WTC11 (cell line): ENCODE data around the gene CAMK2A. TPM values are rescaled to one million over a fixed set of nuclear protein-coding genes. Genes with fewer than 3 reads are reported as not detected.

ENCODE experiments used
- ATAC-seq: fragments of 200-7000 bp; cut with Tn5 transposase; 2 replicates; pipeline ENCODE4 v1.10.0; 2021; ENCODE audit warnings: mild to moderate bottlenecking, moderate library complexity
- CTCF ChIA-PET: fragments of 300-600 bp; sonication (Branson Sonifier 250); formaldehyde crosslinking; loops from one replicate; lab custom pipeline; 2021; ENCODE audit warnings: antibody characterized with exemption; lab: Charles Lee
- POLR2A ChIA-PET: fragments of 350-600 bp; sonication (Branson Sonifier 250); formaldehyde crosslinking; loops from one replicate; lab custom pipeline; 2021; ENCODE audit warnings: antibody characterized with exemption; lab: Charles Lee
- DNase-seq: peaks from one replicate; pipeline ENCODE4 v3.0.0; 2021; ENCODE audit warnings: low spot score
- H3K27ac Mint-ChIP-seq: 2 replicates; pipeline ENCODE4 v1.8.0; 2021; ENCODE audit warnings: mixed read lengths
- H3K27me3 Mint-ChIP-seq: 2 replicates; pipeline ENCODE4 v1.8.0; 2021; ENCODE audit warnings: low read depth, mild to moderate bottlenecking, moderate library complexity, mixed read lengths
- H3K36me3 Mint-ChIP-seq: 2 replicates; pipeline ENCODE4 v1.8.0; 2021; ENCODE audit warnings: mixed read lengths
- H3K4me1 Mint-ChIP-seq: 2 replicates; pipeline ENCODE4 v1.8.0; 2022; ENCODE audit warnings: mixed read lengths
- H3K4me3 Mint-ChIP-seq: 2 replicates; pipeline ENCODE4 v1.8.0; 2021; ENCODE audit warnings: mild to moderate bottlenecking, moderate library complexity, mixed read lengths
- H3K9me3 Mint-ChIP-seq: 2 replicates; pipeline ENCODE4 v1.8.0; 2021; ENCODE audit warnings: mixed read lengths
- JAZF1 ChIP-seq: fragments of 250-450 bp; sonication (Bioruptor Pico); IDR thresholded peaks from 2 replicates; pipeline ENCODE4 v1.9.0; 2021; ENCODE audit warnings: moderate library complexity, mild to moderate bottlenecking, inconsistent platforms
- MXD4 ChIP-seq: fragments of 250-450 bp; sonication (Bioruptor Pico); IDR thresholded peaks from 2 replicates; pipeline ENCODE4 v1.8.0; 2021; ENCODE audit warnings: mild to moderate bottlenecking, moderate library complexity, borderline replicate concordance
- NFYB ChIP-seq: sonication (generic); formaldehyde crosslinking; conservative IDR thresholded peaks from 2 replicates; pipeline ENCODE4 v1.8.0; 2022; ENCODE audit warnings: low read depth, missing genetic modification reagents
- NR1H2 ChIP-seq: sonication (generic); formaldehyde crosslinking; IDR thresholded peaks from 2 replicates; pipeline ENCODE4 v1.9.0; 2021; ENCODE audit warnings: mild to moderate bottlenecking, moderate library complexity, missing genetic modification reagents
- NR3C1 ChIP-seq: sonication (generic); formaldehyde crosslinking; conservative IDR thresholded peaks from 2 replicates; pipeline ENCODE4 v1.8.1; 2023; ENCODE audit warnings: low read depth, mild to moderate bottlenecking, missing genetic modification reagents
- TCF7 ChIP-seq: sonication (generic); formaldehyde crosslinking; IDR thresholded peaks from 2 replicates; pipeline ENCODE4 v1.8.0; 2022; ENCODE audit warnings: mild to moderate bottlenecking, low read depth, missing genetic modification reagents, moderate library complexity
- ZNF138 ChIP-seq: sonication (generic); formaldehyde crosslinking; conservative IDR thresholded peaks from 2 replicates; pipeline ENCODE4 v1.8.1; 2022; ENCODE audit warnings: mild to moderate bottlenecking, moderate library complexity, missing genetic modification reagents
- ZNF219 ChIP-seq: sonication (generic); formaldehyde crosslinking; IDR thresholded peaks from 2 replicates; pipeline ENCODE4 v1.8.0; 2023; ENCODE audit warnings: missing genetic modification reagents, mild to moderate bottlenecking, borderline replicate concordance
- total RNA-seq: library from RNA; stranded (reverse); gene quantifications from 3 replicates; pipeline ENCODE4 v1.2.3, GENCODE V29; 2021
- TF ChIP-seq, protein P1 (sequence below): fragments of 250-450 bp; sonication (Bioruptor Pico); IDR thresholded peaks from 2 replicates; pipeline ENCODE4 v1.9.0; 2021; ENCODE audit warnings: mild to moderate bottlenecking
- TF ChIP-seq, protein P2 (sequence below): sonication (generic); formaldehyde crosslinking; IDR thresholded peaks from 2 replicates; pipeline ENCODE4 v1.8.0; 2022; ENCODE audit warnings: mild to moderate bottlenecking, missing genetic modification reagents
- TF ChIP-seq, protein P3 (sequence below): sonication (generic); formaldehyde crosslinking; IDR thresholded peaks from 2 replicates; pipeline ENCODE4 v1.8.0; 2022; ENCODE audit warnings: missing genetic modification reagents
- TF ChIP-seq, protein P4 (sequence below): sonication (generic); formaldehyde crosslinking; IDR thresholded peaks from 2 replicates; pipeline ENCODE4 v1.8.1; 2023; ENCODE audit warnings: mild to moderate bottlenecking, missing genetic modification reagents, moderate library complexity
- TF ChIP-seq, protein P5 (sequence below): sonication (generic); formaldehyde crosslinking; IDR thresholded peaks from 2 replicates; pipeline ENCODE4 v1.8.0; 2022; ENCODE audit warnings: mild to moderate bottlenecking, missing genetic modification reagents
- TF ChIP-seq, protein P6 (sequence below): fragments of 250-450 bp; sonication (Bioruptor Pico); IDR thresholded peaks from 2 replicates; pipeline ENCODE4 v1.9.0; 2021; ENCODE audit warnings: moderate library complexity, mild to moderate bottlenecking, inconsistent platforms, borderline replicate concordance

Gene CAMK2A
- total RNA-seq, 1 experiment from 2014 or later = 0.13 TPM

DNA sequence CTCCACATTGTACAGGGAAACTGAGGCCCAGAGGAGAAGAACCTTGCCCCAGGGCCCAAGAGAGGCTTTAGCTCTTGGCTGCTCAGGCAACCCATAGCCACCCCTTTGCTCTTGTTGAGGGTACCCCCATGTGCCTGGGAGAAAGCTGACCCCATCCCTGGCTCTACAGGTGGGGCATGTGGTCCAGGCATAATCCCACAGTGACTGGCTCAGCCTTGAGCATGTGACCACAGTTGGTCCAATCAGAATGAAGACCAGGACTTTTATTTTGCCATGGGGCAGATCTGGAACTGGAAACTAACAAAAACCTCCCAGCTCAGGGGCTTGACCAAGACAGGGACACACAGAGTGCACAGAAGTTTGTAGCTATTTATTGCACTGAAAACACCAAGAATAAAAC lies 70.4 kb downstream of the CAMK2A start:
- CTCF ChIA-PET = interaction anchor here (0.5 to 2.9 kb wide), 16 partner anchors 9 to 317 kb away, joined by 3 to 20 read pairs (median 4); no protein-coding TSS in a partner anchor
- ATAC-seq (no peak), DNase-seq (no peak)
- H3K9me3 Mint-ChIP-seq = no peaks in the 10 kb centered on the region
- H3K27ac Mint-ChIP-seq = no peak overlapping the region
- peaks cover 9% of the 10 kb centered on the region for H3K27me3 Mint-ChIP-seq
- POLR2A ChIA-PET = no interaction called here
- H3K4me1 Mint-ChIP-seq = no peaks in the 10 kb centered on the region
- no peak overlapping the region for H3K4me3 Mint-ChIP-seq
- TF ChIP-seq, protein P1, sequence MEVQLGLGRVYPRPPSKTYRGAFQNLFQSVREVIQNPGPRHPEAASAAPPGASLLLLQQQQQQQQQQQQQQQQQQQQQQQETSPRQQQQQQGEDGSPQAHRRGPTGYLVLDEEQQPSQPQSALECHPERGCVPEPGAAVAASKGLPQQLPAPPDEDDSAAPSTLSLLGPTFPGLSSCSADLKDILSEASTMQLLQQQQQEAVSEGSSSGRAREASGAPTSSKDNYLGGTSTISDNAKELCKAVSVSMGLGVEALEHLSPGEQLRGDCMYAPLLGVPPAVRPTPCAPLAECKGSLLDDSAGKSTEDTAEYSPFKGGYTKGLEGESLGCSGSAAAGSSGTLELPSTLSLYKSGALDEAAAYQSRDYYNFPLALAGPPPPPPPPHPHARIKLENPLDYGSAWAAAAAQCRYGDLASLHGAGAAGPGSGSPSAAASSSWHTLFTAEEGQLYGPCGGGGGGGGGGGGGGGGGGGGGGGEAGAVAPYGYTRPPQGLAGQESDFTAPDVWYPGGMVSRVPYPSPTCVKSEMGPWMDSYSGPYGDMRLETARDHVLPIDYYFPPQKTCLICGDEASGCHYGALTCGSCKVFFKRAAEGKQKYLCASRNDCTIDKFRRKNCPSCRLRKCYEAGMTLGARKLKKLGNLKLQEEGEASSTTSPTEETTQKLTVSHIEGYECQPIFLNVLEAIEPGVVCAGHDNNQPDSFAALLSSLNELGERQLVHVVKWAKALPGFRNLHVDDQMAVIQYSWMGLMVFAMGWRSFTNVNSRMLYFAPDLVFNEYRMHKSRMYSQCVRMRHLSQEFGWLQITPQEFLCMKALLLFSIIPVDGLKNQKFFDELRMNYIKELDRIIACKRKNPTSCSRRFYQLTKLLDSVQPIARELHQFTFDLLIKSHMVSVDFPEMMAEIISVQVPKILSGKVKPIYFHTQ (CRISPR knock-in tag) = no peak
- TF ChIP-seq, protein P2, sequence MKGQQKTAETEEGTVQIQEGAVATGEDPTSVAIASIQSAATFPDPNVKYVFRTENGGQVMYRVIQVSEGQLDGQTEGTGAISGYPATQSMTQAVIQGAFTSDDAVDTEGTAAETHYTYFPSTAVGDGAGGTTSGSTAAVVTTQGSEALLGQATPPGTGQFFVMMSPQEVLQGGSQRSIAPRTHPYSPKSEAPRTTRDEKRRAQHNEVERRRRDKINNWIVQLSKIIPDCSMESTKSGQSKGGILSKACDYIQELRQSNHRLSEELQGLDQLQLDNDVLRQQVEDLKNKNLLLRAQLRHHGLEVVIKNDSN (CRISPR knock-in tag) = peak; percentile 76
- no peak for TF ChIP-seq MXD4 (CRISPR knock-in tag)
- no peak for TF ChIP-seq ZNF219
- TF ChIP-seq, protein P3, sequence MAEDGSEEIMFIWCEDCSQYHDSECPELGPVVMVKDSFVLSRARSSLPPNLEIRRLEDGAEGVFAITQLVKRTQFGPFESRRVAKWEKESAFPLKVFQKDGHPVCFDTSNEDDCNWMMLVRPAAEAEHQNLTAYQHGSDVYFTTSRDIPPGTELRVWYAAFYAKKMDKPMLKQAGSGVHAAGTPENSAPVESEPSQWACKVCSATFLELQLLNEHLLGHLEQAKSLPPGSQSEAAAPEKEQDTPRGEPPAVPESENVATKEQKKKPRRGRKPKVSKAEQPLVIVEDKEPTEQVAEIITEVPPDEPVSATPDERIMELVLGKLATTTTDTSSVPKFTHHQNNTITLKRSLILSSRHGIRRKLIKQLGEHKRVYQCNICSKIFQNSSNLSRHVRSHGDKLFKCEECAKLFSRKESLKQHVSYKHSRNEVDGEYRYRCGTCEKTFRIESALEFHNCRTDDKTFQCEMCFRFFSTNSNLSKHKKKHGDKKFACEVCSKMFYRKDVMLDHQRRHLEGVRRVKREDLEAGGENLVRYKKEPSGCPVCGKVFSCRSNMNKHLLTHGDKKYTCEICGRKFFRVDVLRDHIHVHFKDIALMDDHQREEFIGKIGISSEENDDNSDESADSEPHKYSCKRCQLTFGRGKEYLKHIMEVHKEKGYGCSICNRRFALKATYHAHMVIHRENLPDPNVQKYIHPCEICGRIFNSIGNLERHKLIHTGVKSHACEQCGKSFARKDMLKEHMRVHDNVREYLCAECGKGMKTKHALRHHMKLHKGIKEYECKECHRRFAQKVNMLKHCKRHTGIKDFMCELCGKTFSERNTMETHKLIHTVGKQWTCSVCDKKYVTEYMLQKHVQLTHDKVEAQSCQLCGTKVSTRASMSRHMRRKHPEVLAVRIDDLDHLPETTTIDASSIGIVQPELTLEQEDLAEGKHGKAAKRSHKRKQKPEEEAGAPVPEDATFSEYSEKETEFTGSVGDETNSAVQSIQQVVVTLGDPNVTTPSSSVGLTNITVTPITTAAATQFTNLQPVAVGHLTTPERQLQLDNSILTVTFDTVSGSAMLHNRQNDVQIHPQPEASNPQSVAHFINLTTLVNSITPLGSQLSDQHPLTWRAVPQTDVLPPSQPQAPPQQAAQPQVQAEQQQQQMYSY = no peak
- TF ChIP-seq, protein P4, sequence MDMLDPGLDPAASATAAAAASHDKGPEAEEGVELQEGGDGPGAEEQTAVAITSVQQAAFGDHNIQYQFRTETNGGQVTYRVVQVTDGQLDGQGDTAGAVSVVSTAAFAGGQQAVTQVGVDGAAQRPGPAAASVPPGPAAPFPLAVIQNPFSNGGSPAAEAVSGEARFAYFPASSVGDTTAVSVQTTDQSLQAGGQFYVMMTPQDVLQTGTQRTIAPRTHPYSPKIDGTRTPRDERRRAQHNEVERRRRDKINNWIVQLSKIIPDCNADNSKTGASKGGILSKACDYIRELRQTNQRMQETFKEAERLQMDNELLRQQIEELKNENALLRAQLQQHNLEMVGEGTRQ (CRISPR knock-in tag) = peak; percentile 84
- TF ChIP-seq, protein P5, sequence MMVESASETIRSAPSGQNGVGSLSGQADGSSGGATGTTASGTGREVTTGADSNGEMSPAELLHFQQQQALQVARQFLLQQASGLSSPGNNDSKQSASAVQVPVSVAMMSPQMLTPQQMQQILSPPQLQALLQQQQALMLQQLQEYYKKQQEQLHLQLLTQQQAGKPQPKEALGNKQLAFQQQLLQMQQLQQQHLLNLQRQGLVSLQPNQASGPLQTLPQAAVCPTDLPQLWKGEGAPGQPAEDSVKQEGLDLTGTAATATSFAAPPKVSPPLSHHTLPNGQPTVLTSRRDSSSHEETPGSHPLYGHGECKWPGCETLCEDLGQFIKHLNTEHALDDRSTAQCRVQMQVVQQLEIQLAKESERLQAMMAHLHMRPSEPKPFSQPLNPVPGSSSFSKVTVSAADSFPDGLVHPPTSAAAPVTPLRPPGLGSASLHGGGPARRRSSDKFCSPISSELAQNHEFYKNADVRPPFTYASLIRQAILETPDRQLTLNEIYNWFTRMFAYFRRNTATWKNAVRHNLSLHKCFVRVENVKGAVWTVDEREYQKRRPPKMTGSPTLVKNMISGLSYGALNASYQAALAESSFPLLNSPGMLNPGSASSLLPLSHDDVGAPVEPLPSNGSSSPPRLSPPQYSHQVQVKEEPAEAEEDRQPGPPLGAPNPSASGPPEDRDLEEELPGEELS = no peak
- TF ChIP-seq, protein P6, sequence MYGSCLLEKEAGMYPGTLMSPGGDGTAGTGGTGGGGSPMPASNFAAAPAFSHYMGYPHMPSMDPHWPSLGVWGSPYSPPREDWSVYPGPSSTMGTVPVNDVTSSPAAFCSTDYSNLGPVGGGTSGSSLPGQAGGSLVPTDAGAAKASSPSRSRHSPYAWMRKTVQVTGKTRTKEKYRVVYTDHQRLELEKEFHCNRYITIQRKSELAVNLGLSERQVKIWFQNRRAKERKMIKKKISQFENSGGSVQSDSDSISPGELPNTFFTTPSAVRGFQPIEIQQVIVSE (CRISPR knock-in tag) = no peak
- no peak for TF ChIP-seq JAZF1 (CRISPR knock-in tag)
- TF ChIP-seq ZNF138 (CRISPR knock-in tag) = no peak
- TF ChIP-seq NR1H2 = no peak
- TF ChIP-seq NR3C1 (CRISPR knock-in tag) = no peak
- peak; percentile 46 for TF ChIP-seq NFYB (CRISPR knock-in tag)
- TF ChIP-seq, all 79 proteins: peak for 3
- no peaks in the 10 kb centered on the region for H3K36me3 Mint-ChIP-seq

DNA sequence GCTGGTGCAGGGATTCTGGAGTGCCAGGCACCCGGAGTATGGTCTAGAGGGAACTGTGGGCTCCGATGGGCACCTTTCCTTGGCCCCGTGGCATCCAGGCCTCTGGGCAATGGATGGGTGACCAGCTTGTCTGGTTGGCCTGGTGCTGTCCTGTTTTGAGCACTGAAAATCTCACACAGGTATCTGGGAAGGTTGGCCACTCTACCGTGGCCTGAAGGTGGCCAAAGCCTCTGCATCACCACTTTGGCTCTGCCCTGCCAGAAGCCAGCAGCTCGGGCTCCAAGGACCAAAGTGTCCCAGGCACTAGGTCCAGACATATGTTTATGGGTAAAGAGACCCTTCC lies 70.9 kb downstream of the CAMK2A start:
- Mint-ChIP-seq H3K4me3 (no peak overlapping the region), H3K27ac (no peak overlapping the region)
- CTCF ChIA-PET = interaction anchor here (0.6 to 2.9 kb wide), 40 partner anchors 9 to 932 kb away, joined by 3 to 20 read pairs (median 4); partner anchors contain the start of genes CDX1 and PDGFRB
- TF ChIP-seq TCF7 (CRISPR knock-in tag) = no peak
- TF ChIP-seq, protein P5 = no peak
- TF ChIP-seq, all 79 proteins: peak for 0
- H3K4me1 Mint-ChIP-seq = 0 out of 2 replicates have a peak, but pooled peaks cover 2% of the 10 kb centered on the region
- DNase-seq (no peak), ATAC-seq (no peak)
- H3K9me3 Mint-ChIP-seq = no peaks in the 10 kb centered on the region
- no peaks in the 10 kb centered on the region for H3K36me3 Mint-ChIP-seq
- POLR2A ChIA-PET = no interaction called here
- H3K27me3 Mint-ChIP-seq = peaks cover 9% of the 10 kb centered on the region
